Body of pancreas (tissue), 4 donors: ENCODE measurements around the gene SLC37A1.

ENCODE experiments used
- POLR2A ChIP-seq, 3 donors: fragments of 450-650 bp; IDR thresholded peaks; one replicate each; pipeline ENCODE4 v1.6.1; 2016; ENCODE audit warnings: antibody characterized with exemption in 3 of 3, mild to moderate bottlenecking in 2 of 3
- TF ChIP-seq, protein P1 (sequence below), 7 experiments: fragments of 450-650 bp in 4 of 7; fragments of 200-600 bp in 3 of 7; sonication (generic) in 3 of 7; IDR thresholded peaks; one replicate each; pipeline ENCODE4 v1.5.1; 2016 to 2019; ENCODE audit warnings: antibody characterized with exemption in 7 of 7

DNA sequence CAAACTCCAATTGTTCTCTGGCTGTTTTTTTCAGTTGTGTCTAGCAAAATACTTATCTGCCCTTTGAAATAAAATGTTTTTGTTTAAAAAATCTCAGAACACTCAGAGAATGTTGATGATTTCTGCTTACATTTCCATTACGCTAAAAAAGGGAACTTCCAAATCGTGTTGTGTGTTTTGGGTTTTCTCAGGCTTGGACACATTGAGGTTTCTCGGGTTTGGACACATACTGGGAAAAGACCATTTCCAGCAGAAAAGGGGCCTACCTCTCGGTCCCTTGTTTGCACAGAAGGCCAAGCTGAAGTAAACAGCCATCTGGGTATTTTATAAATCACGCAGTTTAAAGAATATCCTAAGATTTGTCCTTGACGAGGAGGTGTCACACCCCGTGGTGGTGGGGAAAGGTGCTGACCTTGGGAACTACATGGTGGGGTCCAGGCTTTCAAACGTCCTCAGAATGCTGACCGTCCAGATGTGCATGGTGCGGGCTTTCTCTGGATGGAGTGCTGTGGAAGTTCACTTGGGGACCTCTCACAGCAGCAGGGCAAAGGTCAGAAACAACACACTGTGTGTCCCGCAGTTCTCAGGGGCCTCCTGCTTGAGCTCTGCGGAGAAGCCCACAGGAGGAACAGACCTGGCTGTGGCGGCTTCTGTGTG, 67.8 kb downstream of the SLC37A1 start:
- TF ChIP-seq, protein P1, sequence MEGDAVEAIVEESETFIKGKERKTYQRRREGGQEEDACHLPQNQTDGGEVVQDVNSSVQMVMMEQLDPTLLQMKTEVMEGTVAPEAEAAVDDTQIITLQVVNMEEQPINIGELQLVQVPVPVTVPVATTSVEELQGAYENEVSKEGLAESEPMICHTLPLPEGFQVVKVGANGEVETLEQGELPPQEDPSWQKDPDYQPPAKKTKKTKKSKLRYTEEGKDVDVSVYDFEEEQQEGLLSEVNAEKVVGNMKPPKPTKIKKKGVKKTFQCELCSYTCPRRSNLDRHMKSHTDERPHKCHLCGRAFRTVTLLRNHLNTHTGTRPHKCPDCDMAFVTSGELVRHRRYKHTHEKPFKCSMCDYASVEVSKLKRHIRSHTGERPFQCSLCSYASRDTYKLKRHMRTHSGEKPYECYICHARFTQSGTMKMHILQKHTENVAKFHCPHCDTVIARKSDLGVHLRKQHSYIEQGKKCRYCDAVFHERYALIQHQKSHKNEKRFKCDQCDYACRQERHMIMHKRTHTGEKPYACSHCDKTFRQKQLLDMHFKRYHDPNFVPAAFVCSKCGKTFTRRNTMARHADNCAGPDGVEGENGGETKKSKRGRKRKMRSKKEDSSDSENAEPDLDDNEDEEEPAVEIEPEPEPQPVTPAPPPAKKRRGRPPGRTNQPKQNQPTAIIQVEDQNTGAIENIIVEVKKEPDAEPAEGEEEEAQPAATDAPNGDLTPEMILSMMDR (IDR thresholded peaks at IDR 0.05) = no peak
- no peak for TF ChIP-seq POLR2A (IDR thresholded peaks at IDR 0.05)
